Loucy (cell line): ENCODE data around the gene MAVS.

ENCODE experiments used
- H2AFZ ChIP-seq: fragments of 200-600 bp; sonication (generic); 2 replicates; pipeline ENCODE4 v1.6.0; 2016; ENCODE audit warnings: antibody characterized with exemption, mild to moderate bottlenecking, low read length, moderate library complexity
- H3F3A ChIP-seq: fragments of 200-600 bp; 2 replicates; pipeline ENCODE4 v1.6.0; 2016; ENCODE audit warnings: antibody characterized with exemption, low read depth, mild to moderate bottlenecking
- H3K27me3 ChIP-seq: fragments of 200-600 bp; sonication (generic); 2 replicates; pipeline ENCODE4 v1.6.1; 2014; ENCODE audit warnings: low read length, mild to moderate bottlenecking; ENCODE audit not compliant: insufficient read depth, poor library complexity, severe bottlenecking
- H3K36me3 ChIP-seq: fragments of 200-600 bp; sonication (generic); 2 replicates; pipeline ENCODE4 v1.6.1; 2016; ENCODE audit warnings: low read length; ENCODE audit not compliant: insufficient read depth
- H3K4me1 ChIP-seq: fragments of 200-600 bp; sonication (generic); 2 replicates; pipeline ENCODE4 v1.5.1; 2014; ENCODE audit warnings: low read length, mild to moderate bottlenecking; ENCODE audit not compliant: insufficient read depth, poor library complexity, severe bottlenecking
- H3K4me2 ChIP-seq: fragments of 200-600 bp; sonication (generic); 2 replicates; pipeline ENCODE4 v1.6.0; 2014; ENCODE audit warnings: antibody characterized with exemption, low read length, low read depth, mild to moderate bottlenecking; ENCODE audit not compliant: poor library complexity, severe bottlenecking
- H3K4me3 ChIP-seq: fragments of 200-600 bp; sonication (generic); 2 replicates; pipeline ENCODE4 v1.5.1; 2014; ENCODE audit warnings: low read length, mild to moderate bottlenecking, mixed read lengths; ENCODE audit not compliant: poor library complexity, severe bottlenecking
- H3K79me2 ChIP-seq: fragments of 200-600 bp; sonication (generic); 2 replicates; pipeline ENCODE4 v1.6.1; 2014; ENCODE audit warnings: low read length; ENCODE audit not compliant: insufficient read depth
- H3K9ac ChIP-seq: fragments of 200-600 bp; sonication (generic); 2 replicates; pipeline ENCODE4 v1.6.0; 2014; ENCODE audit warnings: mild to moderate bottlenecking, low read depth, low read length, moderate library complexity; ENCODE audit not compliant: poor library complexity, severe bottlenecking
- H3K9me2 ChIP-seq: fragments of 200-600 bp; sonication (generic); replicated peaks from 2 replicates; pipeline ENCODE4 v1.6.1; 2016; ENCODE audit warnings: low read depth, low read length, mixed read lengths
- H3K9me3 ChIP-seq: fragments of 200-600 bp; sonication (generic); 2 replicates; pipeline ENCODE4 v1.6.1; 2014; ENCODE audit warnings: mild to moderate bottlenecking, antibody characterized with exemption, low read length, low read depth; ENCODE audit not compliant: insufficient read depth
- H4K20me1 ChIP-seq: fragments of 200-600 bp; sonication (generic); 2 replicates; pipeline ENCODE4 v1.6.0; 2014; ENCODE audit warnings: antibody characterized with exemption, low read length, mild to moderate bottlenecking; ENCODE audit not compliant: insufficient read depth, poor library complexity, severe bottlenecking
- EZH2phosphoT487 ChIP-seq: fragments of 200-600 bp; IDR thresholded peaks from 2 replicates; pipeline ENCODE4 v1.6.1; 2018; ENCODE audit warnings: antibody characterized with exemption, mild to moderate bottlenecking, moderate library complexity, borderline replicate concordance
- TF ChIP-seq, protein P1 (sequence below): fragments of 200-600 bp; sonication (generic); conservative IDR thresholded peaks from 2 replicates; pipeline ENCODE4 v1.5.1; 2014; ENCODE audit warnings: mild to moderate bottlenecking, antibody characterized with exemption, low read length

Gene MAVS

DNA sequence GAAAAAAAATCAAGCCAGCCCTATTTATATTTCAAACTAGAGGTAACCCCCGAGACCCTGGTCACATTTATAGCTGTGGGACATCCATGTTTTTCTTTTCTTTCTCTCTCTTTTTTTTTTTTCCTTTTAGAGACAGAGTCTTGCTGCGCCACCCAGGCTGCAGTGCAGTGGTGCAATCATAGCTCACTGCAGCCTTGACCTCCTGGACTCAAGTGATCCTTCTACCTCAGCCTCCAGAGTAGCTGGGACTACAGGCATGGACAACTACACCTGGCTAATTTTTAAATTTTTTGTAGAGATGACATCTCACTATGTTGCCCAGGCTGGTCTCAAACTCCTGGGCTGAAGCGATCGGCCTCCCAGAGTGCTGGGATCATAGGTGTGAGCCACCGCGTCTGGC is 12.1 kb downstream of the MAVS start:
- no peaks in the 10 kb centered on the region for H3K79me2 ChIP-seq
- no peaks in the 10 kb centered on the region for H3K9me2 ChIP-seq
- H3K9me3 ChIP-seq, result no peaks in the 10 kb centered on the region
- H3K4me3 ChIP-seq, result no peak overlapping the region
- no peaks in the 10 kb centered on the region for H3K4me1 ChIP-seq
- TF ChIP-seq EZH2phosphoT487, result no peak
- TF ChIP-seq, protein P1, sequence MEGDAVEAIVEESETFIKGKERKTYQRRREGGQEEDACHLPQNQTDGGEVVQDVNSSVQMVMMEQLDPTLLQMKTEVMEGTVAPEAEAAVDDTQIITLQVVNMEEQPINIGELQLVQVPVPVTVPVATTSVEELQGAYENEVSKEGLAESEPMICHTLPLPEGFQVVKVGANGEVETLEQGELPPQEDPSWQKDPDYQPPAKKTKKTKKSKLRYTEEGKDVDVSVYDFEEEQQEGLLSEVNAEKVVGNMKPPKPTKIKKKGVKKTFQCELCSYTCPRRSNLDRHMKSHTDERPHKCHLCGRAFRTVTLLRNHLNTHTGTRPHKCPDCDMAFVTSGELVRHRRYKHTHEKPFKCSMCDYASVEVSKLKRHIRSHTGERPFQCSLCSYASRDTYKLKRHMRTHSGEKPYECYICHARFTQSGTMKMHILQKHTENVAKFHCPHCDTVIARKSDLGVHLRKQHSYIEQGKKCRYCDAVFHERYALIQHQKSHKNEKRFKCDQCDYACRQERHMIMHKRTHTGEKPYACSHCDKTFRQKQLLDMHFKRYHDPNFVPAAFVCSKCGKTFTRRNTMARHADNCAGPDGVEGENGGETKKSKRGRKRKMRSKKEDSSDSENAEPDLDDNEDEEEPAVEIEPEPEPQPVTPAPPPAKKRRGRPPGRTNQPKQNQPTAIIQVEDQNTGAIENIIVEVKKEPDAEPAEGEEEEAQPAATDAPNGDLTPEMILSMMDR, result no peak
- no peaks in the 10 kb centered on the region for H4K20me1 ChIP-seq
- H2AFZ ChIP-seq, result no peak overlapping the region
- no peaks in the 10 kb centered on the region for H3K27me3 ChIP-seq
- no peak overlapping the region for H3K9ac ChIP-seq
- H3K36me3 ChIP-seq, result peaks cover 35% of the 10 kb centered on the region
- H3F3A ChIP-seq, result no peaks in the 10 kb centered on the region
- no peak overlapping the region for H3K4me2 ChIP-seq

DNA sequence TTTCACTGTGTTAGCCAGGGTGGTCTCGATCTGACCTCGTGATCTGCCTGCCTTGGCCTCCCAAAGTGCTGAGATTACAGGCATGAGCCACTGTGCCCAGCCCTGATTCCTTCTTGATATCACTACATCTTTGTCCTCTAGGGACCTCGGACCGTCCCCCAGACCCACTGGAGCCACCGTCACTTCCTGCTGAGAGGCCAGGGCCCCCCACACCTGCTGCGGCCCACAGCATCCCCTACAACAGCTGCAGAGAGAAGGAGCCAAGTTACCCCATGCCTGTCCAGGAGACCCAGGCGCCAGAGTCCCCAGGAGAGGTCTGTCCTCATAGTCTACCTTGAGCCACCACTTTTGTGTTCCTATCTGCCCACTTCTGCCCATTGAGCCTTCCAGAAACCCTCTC is 14.6 kb downstream of the MAVS start:
- Histone ChIP-seq H3K9me2 (no peaks in the 10 kb centered on the region), H3K36me3 (peaks cover 53% of the 10 kb centered on the region), H3K4me2 (no peak overlapping the region), H4K20me1 (no peaks in the 10 kb centered on the region), H3K27me3 (no peaks in the 10 kb centered on the region), H3F3A (no peaks in the 10 kb centered on the region), H2AFZ (no peak overlapping the region), H3K4me1 (no peaks in the 10 kb centered on the region), H3K9ac (no peak overlapping the region), H3K79me2 (no peaks in the 10 kb centered on the region), H3K4me3 (no peak overlapping the region), H3K9me3 (no peaks in the 10 kb centered on the region)
- TF ChIP-seq EZH2phosphoT487, result no peak
- TF ChIP-seq, protein P1, result no peak

GRCh38 chr20:3862333-3862732 is 15.7 kb downstream of the MAVS start:
- Histone ChIP-seq H2AFZ (no peak overlapping the region), H3K4me2 (no peak overlapping the region), H3K4me3 (no peak overlapping the region), H3K9me2 (no peaks in the 10 kb centered on the region), H3K36me3 (peaks cover 57% of the 10 kb centered on the region), H3K9me3 (no peaks in the 10 kb centered on the region), H3K27me3 (no peaks in the 10 kb centered on the region), H3F3A (no peaks in the 10 kb centered on the region), H3K79me2 (no peaks in the 10 kb centered on the region), H3K9ac (no peak overlapping the region), H3K4me1 (no peaks in the 10 kb centered on the region), H4K20me1 (no peaks in the 10 kb centered on the region)
- TF ChIP-seq, protein P1, result no peak
- no peak for TF ChIP-seq EZH2phosphoT487
